Urinary bladder (tissue), 4 donors: Measurements from ENCODE around the gene ITGAX. TPM values are rescaled to one million over a fixed set of nuclear protein-coding genes. Genes with fewer than 3 reads are reported as not detected.

Source experiments
- DNase-seq: peaks from one replicate; pipeline ENCODE4 v3.0.0-alpha.2; 2015; ENCODE audit errors: extremely low spot score
- H3K27ac ChIP-seq: one replicate; pipeline ENCODE4 v1.5.1; 2013; ENCODE audit warnings: low read depth, mild to moderate bottlenecking, moderate library complexity
- H3K36me3 ChIP-seq: one replicate; pipeline ENCODE4 v1.6.1; 2013; ENCODE audit warnings: mild to moderate bottlenecking, moderate library complexity; ENCODE audit not compliant: insufficient read depth
- H3K4me1 ChIP-seq: one replicate; pipeline ENCODE4 v1.6.1; 2013; ENCODE audit warnings: mild to moderate bottlenecking, moderate library complexity; ENCODE audit not compliant: insufficient read depth
- H3K4me3 ChIP-seq: one replicate; pipeline ENCODE4 v1.5.1; 2013; ENCODE audit warnings: low read depth, low read length
- WGBS: extraction: QIAGEN DNeasy Blood & Tissue Kit; methylation state at CpG from one replicate; pipeline ENCODE4 v1.1.7; 2013; 5-methylcytosine and 5-hydroxymethylcytosine counted together
- polyA plus RNA-seq: library from polyadenylated mRNA; stranded (reverse); fragments of 200-250 nt; gene quantifications from one replicate; pipeline ENCODE4 v1.2.3, GENCODE V29; 2013
- total RNA-seq: library from RNA; depleted of rRNA; stranded (reverse); fragments of >200 nt; gene quantifications from one replicate; pipeline ENCODE4 v1.2.3, GENCODE V29; 2014
- donor health status: healthy with polysubstance abuse.
- donor health status: healthy.

ITGAX gene
- total and polyA plus RNA-seq, 2 donors: 2.2 to 3.3 TPM

DNA sequence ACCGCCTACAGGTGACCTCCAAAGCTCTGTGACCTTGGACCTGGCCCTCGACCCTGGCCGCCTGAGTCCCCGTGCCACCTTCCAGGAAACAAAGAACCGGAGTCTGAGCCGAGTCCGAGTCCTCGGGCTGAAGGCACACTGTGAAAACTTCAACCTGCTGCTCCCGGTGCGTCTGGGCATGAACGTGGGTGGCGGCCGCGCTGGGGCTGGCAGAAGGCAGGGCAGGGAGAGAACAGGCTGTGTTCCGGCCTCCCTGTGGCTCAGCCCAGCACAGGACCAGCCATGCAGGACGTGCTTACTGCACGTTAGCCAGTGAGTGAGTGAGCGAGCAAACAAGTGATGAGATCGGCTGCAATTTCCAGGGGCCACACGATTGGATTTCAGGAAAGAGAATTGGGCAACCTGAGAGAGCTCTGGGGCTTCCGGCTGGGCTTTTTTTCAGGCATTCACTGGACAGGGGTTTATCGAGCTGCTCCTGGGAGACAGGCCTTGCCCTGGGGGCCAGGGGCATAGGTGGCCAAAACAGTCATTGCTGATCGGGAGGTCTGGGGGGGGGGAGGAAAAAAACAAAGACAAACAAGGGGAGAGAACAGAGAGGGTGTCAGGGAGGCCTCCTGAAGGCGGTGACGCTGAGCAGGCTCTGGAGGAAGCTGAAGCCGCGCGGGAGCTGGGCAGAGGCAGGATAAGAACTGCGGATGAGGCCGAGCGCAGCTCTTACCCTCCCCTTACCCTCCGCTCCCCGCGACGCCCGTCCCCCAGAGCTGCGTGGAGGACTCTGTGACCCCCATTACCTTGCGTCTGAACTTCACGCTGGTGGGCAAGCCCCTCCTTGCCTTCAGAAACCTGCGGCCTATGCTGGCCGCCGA lies 16.9 kb downstream of the ITGAX start:
- no peak overlapping the region for H3K4me3 ChIP-seq
- H3K36me3 ChIP-seq: no peaks in the 10 kb centered on the region
- 75% methylated on average over 42 of the region's 42 CpGs for WGBS
- no peak for DNase-seq
- no peaks in the 10 kb centered on the region for H3K4me1 ChIP-seq
- no peak overlapping the region for H3K27ac ChIP-seq

DNA sequence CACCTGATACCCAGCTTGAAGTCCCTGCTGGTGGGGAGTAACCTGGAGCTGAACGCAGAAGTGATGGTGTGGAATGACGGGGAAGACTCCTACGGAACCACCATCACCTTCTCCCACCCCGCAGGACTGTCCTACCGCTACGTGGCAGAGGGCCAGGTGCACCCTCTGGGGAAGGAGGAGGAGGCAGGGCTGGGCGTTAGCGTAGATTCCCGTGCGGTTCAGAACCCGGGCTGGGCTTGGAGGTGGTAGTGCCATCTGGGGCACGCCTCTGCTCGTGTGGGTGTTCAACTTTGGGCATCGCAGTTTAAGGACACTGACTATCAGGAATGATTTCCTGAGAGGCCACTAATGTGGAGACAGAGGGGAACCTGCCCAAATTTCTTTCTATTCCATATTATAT lies 18.3 kb downstream of the ITGAX start:
- Histone ChIP-seq H3K4me3 (no peak overlapping the region), H3K36me3 (no peaks in the 10 kb centered on the region), H3K4me1 (no peaks in the 10 kb centered on the region), H3K27ac (no peak overlapping the region)
- WGBS: 81% methylated on average over 14 of the region's 14 CpGs
- DNase-seq: no peak

DNA sequence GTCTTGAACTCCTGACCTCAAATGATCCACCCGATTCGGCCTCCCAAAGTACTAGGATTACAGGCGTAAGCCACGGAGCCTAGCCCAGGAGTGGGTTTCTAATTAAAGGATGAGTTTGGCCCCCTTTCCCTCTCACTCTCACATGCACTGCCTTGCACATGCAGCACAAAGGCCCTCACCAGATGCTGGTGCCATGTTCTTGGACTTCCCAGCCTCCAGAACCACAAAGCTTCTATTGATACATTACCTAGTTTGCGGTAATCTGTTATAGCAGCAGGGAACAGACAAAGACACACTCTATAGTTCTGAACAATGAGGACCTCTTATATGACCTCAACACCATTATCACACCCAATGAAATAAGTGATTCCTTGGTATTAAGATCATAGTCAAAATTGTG lies 20.3 kb downstream of the ITGAX start:
- Histone ChIP-seq H3K36me3 (no peaks in the 10 kb centered on the region), H3K27ac (no peak overlapping the region), H3K4me3 (no peak overlapping the region), H3K4me1 (no peaks in the 10 kb centered on the region)
- no peak for DNase-seq
- WGBS: 92% methylated on average over 5 of the region's 5 CpGs

DNA sequence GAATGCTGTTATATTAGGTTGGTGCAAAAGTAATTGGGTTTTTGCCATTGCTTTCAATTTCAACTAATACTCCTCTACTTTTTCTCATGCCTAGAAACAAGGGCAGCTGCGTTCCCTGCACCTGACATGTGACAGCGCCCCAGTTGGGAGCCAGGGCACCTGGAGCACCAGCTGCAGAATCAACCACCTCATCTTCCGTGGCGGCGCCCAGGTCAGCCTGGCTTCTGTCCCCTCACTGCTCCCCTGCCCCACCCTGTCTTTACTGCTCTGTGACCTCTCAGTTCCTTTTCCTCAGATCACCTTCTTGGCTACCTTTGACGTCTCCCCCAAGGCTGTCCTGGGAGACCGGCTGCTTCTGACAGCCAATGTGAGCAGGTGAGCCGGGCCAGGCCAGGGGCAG lies 21.7 kb downstream of the ITGAX start:
- DNase-seq: no peak

DNA sequence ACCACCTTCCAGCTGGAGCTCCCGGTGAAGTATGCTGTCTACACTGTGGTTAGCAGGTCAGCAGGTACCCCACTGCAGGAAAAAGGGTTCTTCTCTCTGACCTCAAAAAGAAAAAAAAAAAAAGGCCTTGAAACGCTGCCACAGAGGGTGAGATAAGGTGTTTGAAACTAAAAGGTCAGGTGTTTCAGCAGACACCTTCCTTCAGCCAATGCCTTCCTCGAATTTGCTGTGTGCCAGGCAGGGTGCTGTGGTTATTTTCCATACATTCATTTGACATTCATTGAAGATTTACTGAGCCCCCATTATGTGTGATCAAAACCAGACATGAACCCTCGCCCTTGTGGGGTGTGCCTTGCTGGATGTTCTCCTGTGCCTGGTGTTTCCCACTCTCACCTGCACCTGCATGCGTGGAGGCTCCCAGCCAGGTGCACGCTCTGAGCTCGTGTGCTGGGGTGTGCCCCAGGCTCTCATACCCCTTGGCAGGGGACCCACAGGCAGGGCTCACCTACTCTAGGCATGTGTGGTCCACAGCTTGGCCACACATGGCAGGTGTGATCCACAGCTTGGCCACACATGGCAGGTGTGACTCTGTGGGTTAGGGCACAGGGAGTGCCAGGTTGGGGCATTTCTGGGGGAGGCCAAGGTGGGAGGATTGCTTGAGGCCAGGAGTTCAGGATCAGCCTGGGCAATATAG lies 22.4 kb downstream of the ITGAX start:
- 67% methylated on average over 7 of the region's 7 CpGs for WGBS
- H3K4me1 ChIP-seq: no peaks in the 10 kb centered on the region
- DNase-seq: no peak
- H3K36me3 ChIP-seq: no peaks in the 10 kb centered on the region
- H3K27ac ChIP-seq: no peak overlapping the region
- no peak overlapping the region for H3K4me3 ChIP-seq

More for the DNA sequence above, 21.7 kb downstream of the ITGAX start:
- Histone ChIP-seq H3K4me3 (no peak overlapping the region), H3K4me1 (no peaks in the 10 kb centered on the region), H3K27ac (no peak overlapping the region), H3K36me3 (no peaks in the 10 kb centered on the region)
- WGBS: 76% methylated on average over 8 of the region's 8 CpGs

DNA sequence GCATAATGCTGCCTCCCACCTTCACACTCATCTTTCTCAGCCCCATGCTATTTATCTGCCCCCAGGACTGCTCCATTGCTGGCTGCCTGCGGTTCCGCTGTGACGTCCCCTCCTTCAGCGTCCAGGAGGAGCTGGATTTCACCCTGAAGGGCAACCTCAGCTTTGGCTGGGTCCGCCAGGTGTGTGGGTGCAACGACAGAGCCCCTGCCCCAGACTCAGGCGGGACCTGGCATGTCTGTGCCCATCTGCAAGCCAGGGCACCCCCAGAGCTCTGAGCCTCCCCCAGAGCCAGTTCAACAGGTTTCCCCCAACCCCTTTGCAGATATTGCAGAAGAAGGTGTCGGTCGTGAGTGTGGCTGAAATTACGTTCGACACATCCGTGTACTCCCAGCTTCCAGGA lies 25.2 kb downstream of the ITGAX start:
- DNase-seq: peak; percentile 5
- WGBS: 67% methylated on average over 12 of the region's 12 CpGs

DNA sequence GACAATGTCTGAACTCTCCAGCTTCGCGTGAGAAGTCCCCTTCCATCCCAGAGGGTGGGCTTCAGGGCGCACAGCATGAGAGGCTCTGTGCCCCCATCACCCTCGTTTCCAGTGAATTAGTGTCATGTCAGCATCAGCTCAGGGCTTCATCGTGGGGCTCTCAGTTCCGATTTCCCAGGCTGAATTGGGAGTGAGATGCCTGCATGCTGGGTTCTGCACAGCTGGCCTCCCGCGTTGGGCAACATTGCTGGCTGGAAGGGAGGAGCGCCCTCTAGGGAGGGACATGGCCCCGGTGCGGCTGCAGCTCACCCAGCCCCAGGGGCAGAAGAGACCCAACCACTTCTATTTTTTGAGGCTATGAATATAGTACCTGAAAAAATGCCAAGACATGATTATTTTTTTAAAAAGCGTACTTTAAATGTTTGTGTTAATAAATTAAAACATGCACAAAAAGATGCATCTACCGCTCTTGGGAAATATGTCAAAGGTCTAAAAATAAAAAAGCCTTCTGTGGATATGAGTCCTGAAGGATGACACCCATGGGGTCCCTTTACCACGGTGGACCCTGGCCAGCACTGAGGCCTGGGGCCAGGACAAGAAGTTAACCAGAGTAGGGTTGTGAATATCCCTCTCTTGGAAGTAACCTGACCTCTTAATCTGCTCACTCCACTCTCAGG lies 27.6 kb downstream of the ITGAX start:
- no peaks in the 10 kb centered on the region for H3K36me3 ChIP-seq
- no peak overlapping the region for H3K27ac ChIP-seq
- 21% methylated on average over 14 of the region's 14 CpGs for WGBS
- no peaks in the 10 kb centered on the region for H3K4me1 ChIP-seq
- no peak for DNase-seq
- H3K4me3 ChIP-seq: no peak overlapping the region

More for the DNA sequence above, 25.2 kb downstream of the ITGAX start:
- Histone ChIP-seq H3K4me3 (no peak overlapping the region), H3K4me1 (no peaks in the 10 kb centered on the region), H3K36me3 (no peaks in the 10 kb centered on the region), H3K27ac (no peak overlapping the region)

DNA sequence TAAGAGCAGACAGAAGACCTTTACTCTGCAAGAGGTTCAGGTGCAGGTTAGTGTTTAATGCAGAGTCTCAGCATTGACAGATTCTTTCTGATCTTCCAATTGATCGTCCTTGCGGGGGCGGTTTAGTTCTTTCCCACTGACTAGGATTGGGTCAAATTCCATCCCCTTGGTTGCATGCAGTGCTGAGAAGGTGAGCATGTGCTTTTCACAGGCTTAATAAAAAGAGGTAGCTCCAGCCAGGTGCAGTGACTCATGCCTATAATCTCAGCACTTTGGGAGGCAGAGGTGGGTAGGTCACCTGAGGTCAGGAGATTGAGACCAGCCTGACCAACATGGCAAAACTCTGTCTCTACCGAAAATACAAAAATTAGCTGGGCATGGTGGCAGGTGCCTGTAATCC lies 30.7 kb downstream of the ITGAX start:
- 85% methylated on average over 4 of the region's 4 CpGs for WGBS
- DNase-seq: no peak

DNA sequence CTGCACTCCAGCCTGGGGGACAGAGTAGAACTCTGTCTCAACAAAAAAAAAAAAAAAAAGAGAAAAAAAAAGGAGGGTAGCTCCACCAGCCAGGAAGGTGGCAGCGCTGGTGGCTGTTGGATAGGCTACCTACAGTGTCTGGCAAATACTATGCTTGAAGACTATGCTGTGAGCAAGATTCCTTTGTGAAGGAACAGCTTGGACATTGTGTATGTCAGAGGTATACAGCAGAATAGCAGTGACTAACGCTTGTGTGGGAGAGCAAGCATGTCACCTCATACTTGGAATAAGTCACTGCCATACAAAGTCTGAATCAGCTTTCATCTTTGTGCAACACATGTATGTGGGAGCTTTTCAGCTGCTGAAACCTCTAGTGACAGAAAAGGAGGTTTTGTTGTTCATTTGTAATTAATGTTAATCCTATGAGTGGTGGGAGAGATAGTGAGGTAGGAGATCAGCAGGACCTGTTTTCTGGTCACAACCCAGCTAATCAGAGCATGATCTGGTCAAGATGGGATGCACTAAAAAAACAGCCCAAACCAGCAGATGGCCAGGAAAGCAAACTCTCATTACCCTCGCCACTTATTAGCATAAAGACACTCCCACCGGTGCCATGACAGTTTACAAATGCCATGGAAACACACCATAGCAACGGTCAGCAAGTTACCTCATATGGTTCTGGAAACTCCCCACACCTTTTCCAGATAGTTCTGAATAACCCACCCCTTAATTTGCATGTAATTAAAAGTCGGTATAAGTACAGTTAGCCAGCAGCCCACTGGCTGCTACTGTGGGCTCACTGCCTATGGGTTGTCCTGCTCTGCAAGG lies 31.4 kb downstream of the ITGAX start:
- Histone ChIP-seq H3K4me1 (no peaks in the 10 kb centered on the region), H3K4me3 (no peak overlapping the region), H3K27ac (no peak overlapping the region), H3K36me3 (no peaks in the 10 kb centered on the region)
- 57% methylated on average over 6 of the region's 6 CpGs for WGBS
- no peak for DNase-seq

More for the DNA sequence above, 30.7 kb downstream of the ITGAX start:
- no peaks in the 10 kb centered on the region for H3K36me3 ChIP-seq
- H3K4me3 ChIP-seq: no peak overlapping the region
- no peaks in the 10 kb centered on the region for H3K4me1 ChIP-seq
- no peak overlapping the region for H3K27ac ChIP-seq

DNA sequence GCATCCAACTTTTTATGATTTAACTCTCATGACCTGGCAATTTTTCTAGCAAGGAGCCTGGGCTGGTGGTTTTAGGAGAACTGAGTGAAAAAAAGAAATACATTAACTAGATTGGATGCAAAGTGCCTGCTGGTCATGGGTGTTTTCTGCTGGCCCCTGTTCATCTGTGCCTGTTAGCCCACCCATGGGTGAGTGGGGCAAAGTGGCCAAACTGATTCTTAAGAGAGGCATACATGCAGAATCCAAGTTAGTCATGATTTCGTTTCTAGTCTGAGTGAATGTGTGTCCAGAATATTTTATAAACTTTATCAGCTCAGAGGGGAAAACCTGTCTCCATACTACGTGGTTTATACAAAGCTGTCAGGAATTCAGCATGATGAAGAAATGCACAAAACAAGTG lies 33.6 kb downstream of the ITGAX start:
- H3K27ac ChIP-seq: no peak overlapping the region
- no peak overlapping the region for H3K4me3 ChIP-seq
- no peak for DNase-seq
- no peaks in the 10 kb centered on the region for H3K36me3 ChIP-seq
- no peaks in the 10 kb centered on the region for H3K4me1 ChIP-seq
- 52% methylated on average over 2 of the region's 2 CpGs for WGBS

DNA sequence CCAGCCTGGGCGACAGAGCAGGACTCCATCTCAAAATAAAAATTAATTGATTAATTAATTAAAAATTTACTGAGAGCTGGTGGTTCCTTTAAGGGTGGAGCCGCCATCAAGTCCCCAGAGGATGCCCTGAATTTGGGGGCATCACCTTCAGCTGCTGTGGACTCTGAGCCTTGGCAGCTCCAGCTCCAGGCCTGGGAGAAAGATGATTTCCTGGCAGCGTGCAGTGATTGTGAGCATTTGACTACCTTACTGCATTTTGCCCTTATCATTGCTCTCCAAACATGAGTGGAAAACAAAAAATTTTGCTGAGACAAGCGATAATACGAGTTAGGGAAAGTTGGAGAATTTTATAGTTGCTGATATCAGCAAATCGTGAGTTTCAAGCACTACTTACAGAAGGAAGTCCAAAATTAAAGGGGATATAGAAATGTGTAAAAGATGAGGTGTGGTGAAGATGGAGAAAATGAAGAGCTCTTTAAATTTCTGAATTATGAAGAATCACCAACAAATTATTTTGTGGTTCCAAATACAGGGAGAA lies 35.6 kb downstream of the ITGAX start:
- 49% methylated on average over 6 of the region's 6 CpGs for WGBS
- no peak for DNase-seq
- H3K4me1 ChIP-seq: no peaks in the 10 kb centered on the region
- no peaks in the 10 kb centered on the region for H3K36me3 ChIP-seq
- no peak overlapping the region for H3K4me3 ChIP-seq
- no peak overlapping the region for H3K27ac ChIP-seq

DNA sequence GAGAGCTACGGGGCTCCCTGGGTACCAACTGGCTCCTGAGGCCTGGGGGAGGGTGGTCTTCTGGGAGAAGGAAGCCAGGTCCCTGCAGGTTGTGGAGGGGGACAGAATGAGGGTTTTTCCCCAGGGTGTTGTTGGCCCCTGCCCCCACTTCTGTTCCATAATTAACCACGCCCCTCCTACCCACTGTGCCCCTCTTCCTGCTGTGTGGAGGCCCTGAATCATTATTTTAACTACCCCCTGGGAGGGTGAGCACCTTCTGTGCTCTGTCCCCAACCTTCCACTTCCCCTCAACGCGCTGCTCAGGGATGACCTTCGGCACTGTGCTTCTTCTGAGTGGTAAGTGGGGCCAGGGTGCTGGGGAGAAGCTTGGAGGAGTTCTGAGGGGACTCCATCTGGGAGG lies 38.1 kb downstream of the ITGAX start, which contains the start of gene ITGAD:
Gene ITGAD (plus strand): TSS at position 280 of the 400 bp plus-strand sequence. CDS start 26 bp downstream, at position 306.
- Histone ChIP-seq H3K4me1 (no peaks in the 10 kb centered on the region), H3K27ac (no peak within 1 kb of the TSS), H3K4me3 (no peak within 1 kb of the TSS), H3K36me3 (no peaks in the 10 kb centered on the region)
- no peak for DNase-seq
- WGBS: 57% methylated on average over 5 of the region's 5 CpGs

DNA sequence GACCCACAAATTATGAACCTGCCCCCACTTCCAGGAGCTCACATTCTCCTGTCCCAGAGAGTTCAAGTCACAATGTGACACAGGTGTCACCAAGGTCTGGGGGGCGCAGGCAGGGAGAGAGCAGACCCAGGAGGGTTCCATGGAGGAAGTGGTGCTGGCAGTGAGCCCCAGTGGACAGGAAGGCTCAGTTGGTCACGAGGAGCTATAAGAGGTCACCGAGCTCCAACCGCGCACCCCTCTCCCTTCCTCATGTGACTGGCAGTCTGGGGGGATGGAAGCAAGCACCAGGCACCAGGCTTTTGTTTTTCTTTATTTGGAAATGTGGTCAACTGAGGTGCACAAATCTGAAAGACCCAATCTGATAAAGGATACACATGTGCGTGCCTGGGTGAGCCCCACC lies 40.7 kb downstream of the ITGAX start:
- no peaks in the 10 kb centered on the region for H3K4me1 ChIP-seq
- no peak overlapping the region for H3K4me3 ChIP-seq
- WGBS: 67% methylated on average over 6 of the region's 6 CpGs
- H3K36me3 ChIP-seq: no peaks in the 10 kb centered on the region
- no peak overlapping the region for H3K27ac ChIP-seq
- DNase-seq: no peak
